Measurements from ENCODE around the gene MMRN1. TPM values are rescaled to one million over a fixed set of nuclear protein-coding genes. Genes with fewer than 3 reads are reported as not detected.

The MMRN1 gene
- total RNA-seq, 1 donor from 2014 or later = 2.4 TPM

DNA sequence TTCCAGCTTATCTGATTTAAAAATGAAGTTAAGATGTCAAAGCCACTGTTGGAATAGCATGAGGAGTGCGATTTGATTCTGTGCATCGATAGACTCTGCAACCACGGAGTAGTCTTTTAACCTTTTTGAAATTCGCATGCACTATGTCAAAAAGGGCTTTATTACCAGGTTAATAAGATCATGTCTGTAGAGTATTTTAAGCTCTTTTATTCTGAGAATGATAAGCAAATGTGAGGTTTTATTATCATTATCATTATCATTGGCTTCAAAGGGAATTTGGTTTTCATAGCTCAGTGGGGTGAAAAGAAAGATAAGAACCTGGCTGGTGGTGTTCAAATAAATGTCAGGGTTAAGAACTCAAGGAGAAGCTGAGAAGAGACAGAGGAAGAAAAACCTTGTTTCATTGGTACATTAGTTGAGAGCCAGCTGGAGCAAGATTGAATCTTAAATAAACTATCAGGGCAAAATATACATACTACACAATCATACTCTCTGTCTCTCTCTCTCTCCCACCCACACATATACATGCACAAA, 102.6 kb downstream of the MMRN1 start:
- DNase-seq = no peak
- Histone ChIP-seq H3K4me1 (peaks cover 7% of the 10 kb centered on the region), H3K9me3 (replicated peaks) (no peaks in the 10 kb centered on the region), H3K27me3 (ENCODE audit: low read depth) (no peaks in the 10 kb centered on the region), H3K27ac (replicated peaks) (no peak overlapping the region), H3K4me3 (no peak overlapping the region), H3K36me3 (no peaks in the 10 kb centered on the region)
- intact Hi-C loops (cut with micrococcal nuclease) = no loop called here
- TF ChIP-seq CTCF (IDR thresholded peaks at IDR 0.05; ENCODE audit: borderline replicate concordance) = no peak

- Histone ChIP-seq H3K27me3 (ENCODE audit: low read depth) (no peaks in the 10 kb centered on the region), H3K4me3 (no peak overlapping the region), H3K4me1 (peaks cover 7% of the 10 kb centered on the region), H3K27ac (replicated peaks) (no peak overlapping the region), H3K9me3 (replicated peaks) (no peaks in the 10 kb centered on the region), H3K36me3 (no peaks in the 10 kb centered on the region)
- no peak for DNase-seq
- intact Hi-C loops (cut with micrococcal nuclease) = no loop called here
- no peak for TF ChIP-seq CTCF (IDR thresholded peaks at IDR 0.05; ENCODE audit: borderline replicate concordance)
Observed at GRCh38 chr4:89998469-89999011, 103.9 kb downstream of the MMRN1 start.

DNA sequence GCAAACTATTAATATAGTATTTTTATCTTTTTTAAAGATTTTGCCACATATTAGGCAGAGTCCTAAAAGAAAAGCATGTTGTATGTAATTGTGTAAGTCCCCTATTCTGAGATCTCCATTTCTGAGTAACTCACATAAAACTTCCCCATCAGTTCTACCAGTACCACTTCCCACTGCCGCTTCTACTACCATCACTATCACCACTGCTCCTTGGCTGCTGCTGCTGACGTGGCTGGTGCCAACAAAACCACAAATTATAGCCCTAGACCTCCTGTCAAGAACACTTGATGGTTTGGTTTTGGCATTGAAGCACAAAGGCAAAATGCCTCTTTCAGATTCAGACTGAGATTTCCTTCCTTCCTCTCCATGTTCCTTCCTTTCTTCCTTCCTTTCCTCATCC, 106.4 kb downstream of the MMRN1 start:
- Histone ChIP-seq H3K27me3 (ENCODE audit: low read depth) (no peaks in the 10 kb centered on the region), H3K27ac (replicated peaks) (no peak overlapping the region), H3K9me3 (replicated peaks) (no peaks in the 10 kb centered on the region), H3K36me3 (no peaks in the 10 kb centered on the region), H3K4me3 (no peak overlapping the region), H3K4me1 (peaks cover 7% of the 10 kb centered on the region)
- DNase-seq = no peak
- intact Hi-C loops (cut with micrococcal nuclease) = no loop called here
- no peak for TF ChIP-seq CTCF (IDR thresholded peaks at IDR 0.05; ENCODE audit: borderline replicate concordance)

DNA sequence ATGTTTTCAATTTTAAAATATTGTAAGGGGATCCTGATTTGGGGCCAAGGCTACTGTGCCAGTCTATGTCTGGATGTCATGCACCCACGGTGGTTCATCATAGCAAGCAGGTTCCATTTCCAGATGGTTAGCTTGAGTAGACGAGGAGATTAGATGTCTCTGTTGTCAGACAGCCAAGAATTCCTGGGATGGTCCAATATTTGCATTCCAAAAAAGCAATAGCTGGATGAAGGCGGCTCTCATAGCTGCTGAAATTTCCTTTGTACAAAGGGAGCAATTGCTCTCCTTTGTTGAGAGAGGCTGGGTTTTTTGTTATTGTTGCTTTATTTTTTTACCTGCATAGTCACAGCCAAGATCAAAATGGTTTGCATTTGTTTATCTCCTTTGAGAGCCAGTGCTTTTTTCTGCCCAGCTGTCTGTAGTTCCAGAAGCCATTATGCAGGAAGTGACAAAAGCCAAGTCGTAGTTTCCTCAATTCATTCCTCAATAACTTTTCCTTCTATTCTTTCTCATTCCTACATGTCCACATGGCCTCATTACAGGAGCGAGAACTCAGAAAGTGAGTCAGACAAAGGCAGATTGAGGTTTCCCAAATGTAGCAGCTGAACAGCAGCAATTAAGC, 107.9 kb downstream of the MMRN1 start:
- DNase-seq = no peak
- H3K9me3 ChIP-seq (replicated peaks) = no peaks in the 10 kb centered on the region
- no peaks in the 10 kb centered on the region for H3K36me3 ChIP-seq
- intact Hi-C loops (cut with micrococcal nuclease) = no loop called here
- no peaks in the 10 kb centered on the region for H3K27me3 ChIP-seq (ENCODE audit: low read depth)
- H3K4me3 ChIP-seq = no peak overlapping the region
- no peak for TF ChIP-seq CTCF (IDR thresholded peaks at IDR 0.05; ENCODE audit: borderline replicate concordance)
- H3K4me1 ChIP-seq = peaks cover 7% of the 10 kb centered on the region
- no peak overlapping the region for H3K27ac ChIP-seq (replicated peaks)

Other genes with a start within 250 kb of the MMRN1 start
- 7.0 TPM for gene SNCA, start 57.7 kb upstream of the MMRN1 start, total RNA-seq
- gene CCSER1, start 232.5 kb downstream of the MMRN1 start, total RNA-seq = 13.2 TPM